HepG2 (cell line): ENCODE measurements around the gene TBRG4. TPM values are rescaled to one million over a fixed set of nuclear protein-coding genes. Genes with fewer than 3 reads are reported as not detected.

ENCODE experiments used
- ATAC-seq: fragments of 200-7000 bp; cut with Tn5 transposase; 3 replicates; pipeline ENCODE4 v1.9.1; 2020; ENCODE audit warnings: mild to moderate bottlenecking, moderate library complexity
- BruUV-seq: library from RNA; stranded (reverse); fragments of 400-500 nt; replicated peaks from 2 replicates; lab custom pipeline; 2021; lab: Mats Ljungman, UMichigan
- CTCF ChIA-PET: fragments of 300-600 bp; formaldehyde crosslinking; extraction: SDS; loops from one replicate; lab custom pipeline; 2021; ENCODE audit warnings: low total read pairs, inconsistent platforms, low intra/inter-chr PET ratio; lab: Yijun Ruan, JAX
- POLR2A ChIA-PET: fragments of 350-600 bp; sonication (Branson Sonifier 250); formaldehyde crosslinking; loops from one replicate; lab custom pipeline; 2020; ENCODE audit warnings: antibody characterized with exemption, inconsistent platforms; lab: Yijun Ruan, JAX
- DNase-seq: peaks from one replicate; pipeline ENCODE4 v3.0.0-alpha.2; 2015; ENCODE audit warnings: low spot score
- FAIRE-seq: peaks from 3 replicates; lab custom pipeline; 2011; peaks lifted over from hg19 to GRCh38; lab: Jason Lieb, UNC
- H2AFZ ChIP-seq: one replicate; pipeline ENCODE4 v1.6.1; 2011; ENCODE audit warnings: low read length, inconsistent platforms
- H3K27ac ChIP-seq: fragments of 300-600 bp; 3 replicates; pipeline ENCODE4 v1.8.0; 2011; ENCODE audit warnings: mixed run types, mild to moderate bottlenecking, mixed read lengths, low read length, inconsistent platforms; ENCODE audit not compliant: insufficient read depth; ENCODE audit errors: extremely low read length
- H3K27me3 ChIP-seq, 2 experiments: fragments of 200-600 bp in 1 of 2; 2 replicates in 1 of 2; 3 replicates in 1 of 2; pipeline versions ENCODE4 v1.6.0 to v1.8.0; 2011; ENCODE audit warnings: low read length in 2 of 2, mild to moderate bottlenecking in 2 of 2, moderate library complexity in 2 of 2, inconsistent platforms in 1 of 2; ENCODE audit not compliant: insufficient read depth in 2 of 2, control insufficient read depth in 1 of 2
- H3K36me3 ChIP-seq, 2 experiments: fragments of 200-600 bp in 1 of 2; replicated peaks in 1 of 2; 2 replicates in 1 of 2; 3 replicates in 1 of 2; pipeline versions ENCODE4 v1.5.1 to v1.8.0; 2011; ENCODE audit warnings: low read length in 2 of 2, inconsistent platforms in 1 of 2; ENCODE audit not compliant: insufficient read depth in 2 of 2, control insufficient read depth in 1 of 2
- H3K4me1 ChIP-seq: 2 replicates; pipeline ENCODE4 v1.5.1; 2012; ENCODE audit warnings: low read length, inconsistent platforms; ENCODE audit not compliant: insufficient read depth
- H3K4me2 ChIP-seq: 2 replicates; pipeline ENCODE4 v1.6.0; 2011; ENCODE audit warnings: low read depth, low read length, inconsistent platforms
- H3K4me3 ChIP-seq, 3 experiments: fragments of 200-600 bp in 1 of 3; sonication (generic), shearing (Covaris generic) in 1 of 3; replicated peaks in 1 of 3; 2 replicates each; pipeline ENCODE4 v1.5.1; 2011 to 2016; ENCODE audit warnings: low read length in 3 of 3, inconsistent platforms in 2 of 3, low read depth in 2 of 3, mild to moderate bottlenecking in 2 of 3, control low read depth in 1 of 3, mixed read lengths in 1 of 3; ENCODE audit not compliant: insufficient read depth in 1 of 3
- H3K79me2 ChIP-seq: one replicate; pipeline ENCODE4 v1.6.1; 2011; ENCODE audit warnings: low read length, inconsistent platforms; ENCODE audit not compliant: insufficient read depth
- H3K9ac ChIP-seq: 2 replicates; pipeline ENCODE4 v1.6.0; 2011; ENCODE audit warnings: mild to moderate bottlenecking, low read depth, low read length, inconsistent platforms; ENCODE audit not compliant: insufficient read depth
- H3K9me3 ChIP-seq: 2 replicates; pipeline ENCODE4 v1.5.1; 2012; ENCODE audit warnings: mild to moderate bottlenecking, low read length
- H4K20me1 ChIP-seq: 2 replicates; pipeline ENCODE4 v1.6.0; 2011; ENCODE audit warnings: inconsistent platforms, mild to moderate bottlenecking, low read length, moderate library complexity; ENCODE audit not compliant: insufficient read depth
- AHDC1 ChIP-seq: sonication (generic); formaldehyde crosslinking; IDR thresholded peaks from 2 replicates; pipeline ENCODE4 v1.5.1; 2020; ENCODE audit warnings: mild to moderate bottlenecking, missing genetic modification reagents, borderline replicate concordance
- MIXL1 ChIP-seq: IDR thresholded peaks from 2 replicates; pipeline ENCODE4 v1.6.1; 2016
- RBM22 ChIP-seq: fragments of 200-400 bp; formaldehyde crosslinking; optimal IDR thresholded peaks from 2 replicates; pipeline ENCODE3; 2017; ENCODE audit warnings: mild to moderate bottlenecking, low read length, moderate library complexity
- ZNF180 ChIP-seq: sonication (generic); formaldehyde crosslinking; IDR thresholded peaks from 2 replicates; pipeline ENCODE4 v1.4.0; 2020; ENCODE audit warnings: low read depth, missing genetic modification reagents, borderline replicate concordance
- ZNF510 ChIP-seq: sonication (generic); formaldehyde crosslinking; IDR thresholded peaks from 2 replicates; pipeline ENCODE4 v1.4.0; 2020; ENCODE audit warnings: low read depth, mild to moderate bottlenecking, missing genetic modification reagents
- ZNF570 ChIP-seq: sonication (generic); formaldehyde crosslinking; IDR thresholded peaks from 2 replicates; pipeline ENCODE4 v1.4.0; 2020; ENCODE audit warnings: mild to moderate bottlenecking, missing genetic modification reagents, borderline replicate concordance
- ZNF660 ChIP-seq: sonication (generic); formaldehyde crosslinking; IDR thresholded peaks from 2 replicates; pipeline ENCODE4 v1.5.1; 2020; ENCODE audit warnings: mild to moderate bottlenecking, low read depth, missing genetic modification reagents, borderline replicate concordance
- WGBS: methylation state at CpG from one replicate; pipeline ENCODE4 v1.1.6; 2017; ENCODE audit warnings: low lambda C conversion rate; 5-methylcytosine and 5-hydroxymethylcytosine counted together
- in situ Hi-C: cut with HindIII; loops from 2 replicates; pipeline ENCODE4 v1.10.0; 2017; ENCODE audit warnings: low pct_unique_long_range_greater_than_20kb; ENCODE audit not compliant: extremely low pct_ligation_motif_present
- intact Hi-C: fragments of 100-400 bp; cut with micrococcal nuclease; formaldehyde crosslinking; loops from one replicate; pipeline ENCODE4 v1.10.0; 2022; ENCODE audit not compliant: unreplicated experiment
- polyA plus RNA-seq, 8 experiments: library from polyadenylated mRNA; depleted of rRNA in 3 of 8; stranded (reverse) in 7 of 8; unstranded in 1 of 8; fragments of >200 nt; fragmentation: Illumina TruSeq in 4 of 8; extraction: Trizol in 4 of 8; gene quantifications; 2 replicates each; pipeline versions ENCODE4 v1.2.1 to v1.2.3, GENCODE V29; 2011 to 2016; ENCODE audit warnings: low read depth in 4 of 8, missing spikeins in 1 of 8, mixed read lengths in 1 of 8; ENCODE audit not compliant: insufficient read depth in 1 of 8
- total RNA-seq, 5 experiments: library from RNA; depleted of rRNA; stranded (reverse); fragments of >200 nt; fragmentation: Illumina TruSeq; extraction: Trizol; gene quantifications; 2 replicates each; pipeline ENCODE4 v1.2.3, GENCODE V29; 2016; ENCODE audit warnings: low read depth in 1 of 5

The TBRG4 gene
- total and polyA plus RNA-seq, 2 of the 13 experiments (the other 11 are each of a cell fraction or from before 2014, with no cell fraction given) = 87.8 to 107 TPM

- CTCF ChIA-PET = interaction anchor here (1.9 kb wide), 1 partner anchor 58 kb away, joined by 7 read pairs; no protein-coding TSS in a partner anchor
- FAIRE-seq (no peak), ATAC-seq (no peak), DNase-seq (no peak)
- TF ChIP-seq ZNF180 (CRISPR knock-in tag) (no peak), RBM22 (no peak), AHDC1 (no peak), MIXL1 (CRISPR knock-in tag) (no peak), ZNF660 (CRISPR knock-in tag) (no peak), ZNF570 (CRISPR knock-in tag) (no peak), ZNF510 (CRISPR knock-in tag) (no peak)
- no peak overlapping the region for H3K27ac ChIP-seq
- no peaks in the 10 kb centered on the region for H3K4me1 ChIP-seq
- in situ Hi-C loops = no loop called here
- no TSS peak for BruUV-seq
- peaks cover 4 to 15% of the 10 kb centered on the region in 2 experiments; a peak in 3 of 5 replicates for H3K36me3 ChIP-seq
- POLR2A ChIA-PET = no interaction called here
- 87% methylated on average over 3 of the region's 9 CpGs for WGBS
- no peaks in the 10 kb centered on the region for H3K79me2 ChIP-seq
- no peak overlapping the region for H3K4me3 ChIP-seq
- no peaks in the 10 kb centered on the region for H3K9me3 ChIP-seq
- intact Hi-C loops = no loop called here
- H4K20me1 ChIP-seq = no peaks in the 10 kb centered on the region
- no peak overlapping the region for H3K9ac ChIP-seq
- peaks cover 0 to 4% of the 10 kb centered on the region in 2 experiments; a peak in 1 of 5 replicates for H3K27me3 ChIP-seq
- H3K4me2 ChIP-seq = no peak overlapping the region
- no peak overlapping the region for H2AFZ ChIP-seq
Observed at GRCh38 chr7:45077579-45077978, 33.9 kb downstream of the TBRG4 start.
